Prostate gland (tissue), 2 donors: ENCODE measurements around the gene NEIL3.

Experiments used
- CTCF ChIP-seq, 4 experiments: fragments of 200-600 bp in 2 of 4; fragments of 450-650 bp in 2 of 4; sonication (generic) in 2 of 4; IDR thresholded peaks; 1 replicate in 3 of 4; 2 replicates in 1 of 4; pipeline ENCODE4 v1.5.1; 2016 to 2019; ENCODE audit warnings: antibody characterized with exemption in 4 of 4, mild to moderate bottlenecking in 2 of 4, moderate library complexity in 2 of 4
- POLR2A ChIP-seq: fragments of 450-650 bp; IDR thresholded peaks from one replicate; pipeline ENCODE4 v1.6.1; 2016; ENCODE audit warnings: antibody characterized with exemption, mild to moderate bottlenecking

DNA sequence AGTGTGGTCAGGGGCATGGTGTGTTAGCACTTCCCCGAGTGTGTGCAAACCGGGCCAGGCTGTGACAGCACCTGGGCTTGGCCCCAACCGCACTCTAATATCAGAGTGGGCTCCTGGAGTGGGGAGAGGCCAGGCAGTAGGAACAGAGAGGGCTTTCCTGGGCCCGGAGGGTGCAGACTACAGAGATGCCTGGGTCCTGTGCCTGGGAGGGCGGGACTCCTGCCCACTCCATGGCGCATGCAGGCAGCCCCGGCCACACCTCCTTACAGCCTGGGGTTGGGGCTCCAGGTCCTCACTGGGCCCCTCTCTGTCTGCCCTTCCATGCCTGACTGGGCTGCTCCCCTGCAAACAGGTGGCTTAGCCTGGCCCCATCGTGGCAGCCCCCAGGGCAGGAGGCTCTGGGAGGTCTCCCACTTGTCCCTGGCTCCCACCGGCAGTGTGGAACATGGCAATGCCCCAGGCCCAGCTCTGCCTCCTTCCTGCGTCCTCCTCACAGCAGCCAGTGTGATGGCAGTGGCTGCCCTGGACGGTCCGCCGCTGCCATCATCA lies 72.2 kb downstream of the NEIL3 start:
- TF ChIP-seq CTCF (IDR thresholded peaks at IDR 0.05) (no peak), POLR2A (no peak)
